Measurements from ENCODE around the gene CBX2.

DNA sequence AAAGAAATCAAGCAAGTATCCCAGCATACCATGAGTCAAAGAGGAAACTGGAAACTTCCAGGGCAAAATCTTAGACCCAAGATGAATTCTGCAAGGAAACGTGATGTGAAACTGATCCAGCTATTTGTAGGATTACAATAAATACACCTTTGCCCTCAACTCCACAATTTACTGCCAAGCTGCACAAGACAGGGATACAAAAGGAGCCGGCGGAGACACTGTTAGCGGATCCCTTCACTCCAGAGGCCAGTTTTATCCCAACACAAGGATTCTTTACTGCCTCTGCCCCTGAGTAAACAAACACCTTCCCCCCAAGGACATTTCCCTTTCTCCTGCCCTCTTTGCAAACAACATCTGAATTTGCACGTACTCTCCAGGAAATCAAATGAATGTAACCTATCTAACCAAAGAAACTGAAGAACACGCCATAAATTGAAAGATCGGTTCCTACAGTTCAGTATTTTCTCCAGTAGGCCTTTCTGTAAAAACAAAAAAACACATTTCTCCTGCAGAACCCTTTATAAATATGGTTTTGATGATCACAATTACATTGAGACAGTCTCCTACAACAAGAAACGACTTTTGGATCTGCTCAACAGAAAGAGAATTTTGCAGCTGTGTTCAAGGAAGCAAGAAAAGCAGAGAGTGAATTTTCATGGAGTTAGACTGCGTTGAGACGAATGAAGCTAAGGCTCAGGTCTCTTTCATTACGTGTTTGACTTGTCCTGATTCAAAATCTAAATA is 1.4 kb upstream of the CBX2 start:
- no peak for TF ChIP-seq POLR2A (IDR thresholded peaks at IDR 0.05)
- TF ChIP-seq, protein P1, sequence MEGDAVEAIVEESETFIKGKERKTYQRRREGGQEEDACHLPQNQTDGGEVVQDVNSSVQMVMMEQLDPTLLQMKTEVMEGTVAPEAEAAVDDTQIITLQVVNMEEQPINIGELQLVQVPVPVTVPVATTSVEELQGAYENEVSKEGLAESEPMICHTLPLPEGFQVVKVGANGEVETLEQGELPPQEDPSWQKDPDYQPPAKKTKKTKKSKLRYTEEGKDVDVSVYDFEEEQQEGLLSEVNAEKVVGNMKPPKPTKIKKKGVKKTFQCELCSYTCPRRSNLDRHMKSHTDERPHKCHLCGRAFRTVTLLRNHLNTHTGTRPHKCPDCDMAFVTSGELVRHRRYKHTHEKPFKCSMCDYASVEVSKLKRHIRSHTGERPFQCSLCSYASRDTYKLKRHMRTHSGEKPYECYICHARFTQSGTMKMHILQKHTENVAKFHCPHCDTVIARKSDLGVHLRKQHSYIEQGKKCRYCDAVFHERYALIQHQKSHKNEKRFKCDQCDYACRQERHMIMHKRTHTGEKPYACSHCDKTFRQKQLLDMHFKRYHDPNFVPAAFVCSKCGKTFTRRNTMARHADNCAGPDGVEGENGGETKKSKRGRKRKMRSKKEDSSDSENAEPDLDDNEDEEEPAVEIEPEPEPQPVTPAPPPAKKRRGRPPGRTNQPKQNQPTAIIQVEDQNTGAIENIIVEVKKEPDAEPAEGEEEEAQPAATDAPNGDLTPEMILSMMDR (IDR thresholded peaks at IDR 0.05), result no peak
